ENCODE results near the gene BCAT1.
"Not testable (repeated sequence)": the region's sequence is repeated elsewhere in the genome, so short reads cannot be mapped to it uniquely, and the experiment has no call there.

GRCh38 chr12:24956351-24956750 lies 7.5 kb upstream of the BCAT1 start:
- not testable (repeated sequence) for TF ChIP-seq TAF1 (IDR thresholded peaks at IDR 0.05; ENCODE audit: borderline replicate concordance, low read depth, low read length); POLR2AphosphoS5 (IDR thresholded peaks at IDR 0.05; ENCODE audit: low read depth, low read length); POLR2A (IDR thresholded peaks at IDR 0.05; ENCODE audit: low read depth, low read length)
